ENCODE results near the gene MLLT10. TPM values are rescaled to one million over a fixed set of nuclear protein-coding genes. Genes with fewer than 3 reads are reported as not detected.
"Not testable (repeated sequence)": the region's sequence is repeated elsewhere in the genome, so short reads cannot be mapped to it uniquely, and the experiment has no call there.

MLLT10 gene
- total RNA-seq, 1 donor from 2014 or later, result 49.1 TPM

GRCh38 chr10:21624421-21624820, 90.4 kb downstream of the MLLT10 start:
- intact Hi-C loops (cut with micrococcal nuclease), result not testable (repeated sequence)

GRCh38 chr10:21624951-21625350, 90.9 kb downstream of the MLLT10 start:
- intact Hi-C loops (cut with micrococcal nuclease), result no loop called here

GRCh38 chr10:21625623-21626229, 91.7 kb downstream of the MLLT10 start:
- intact Hi-C loops (cut with micrococcal nuclease), result no loop called here

- intact Hi-C loops (cut with micrococcal nuclease), result no loop called here
These were observed 92.6 kb downstream of the MLLT10 start for GRCh38 chr10:21626457-21627161.

- intact Hi-C loops (cut with micrococcal nuclease), result no loop called here
These were observed 93.3 kb downstream of the MLLT10 start for GRCh38 chr10:21627331-21627730.

- intact Hi-C loops (cut with micrococcal nuclease), result no loop called here
These were observed 94.0 kb downstream of the MLLT10 start for GRCh38 chr10:21628023-21628422.

GRCh38 chr10:21628645-21629044, 94.6 kb downstream of the MLLT10 start:
- intact Hi-C loops (cut with micrococcal nuclease), result not testable (repeated sequence)

GRCh38 chr10:21634599-21635365, 100.8 kb downstream of the MLLT10 start:
- intact Hi-C loops (cut with micrococcal nuclease), result no loop called here

- intact Hi-C loops (cut with micrococcal nuclease), result no loop called here
These were observed 103.8 kb downstream of the MLLT10 start for GRCh38 chr10:21637795-21638194.

GRCh38 chr10:21638681-21639080, 104.6 kb downstream of the MLLT10 start:
- intact Hi-C loops (cut with micrococcal nuclease), result no loop called here

- intact Hi-C loops (cut with micrococcal nuclease), result no loop called here
These were observed 114.0 kb downstream of the MLLT10 start for GRCh38 chr10:21648040-21648439.

- intact Hi-C loops (cut with micrococcal nuclease), result no loop called here
These were observed 115.4 kb downstream of the MLLT10 start for GRCh38 chr10:21649454-21649872.

- intact Hi-C loops (cut with micrococcal nuclease), result no loop called here
These were observed 116.3 kb downstream of the MLLT10 start for GRCh38 chr10:21650353-21650752.

- intact Hi-C loops (cut with micrococcal nuclease), result no loop called here
These were observed 121.2 kb downstream of the MLLT10 start for GRCh38 chr10:21655236-21655635.

- intact Hi-C loops (cut with micrococcal nuclease), result no loop called here
These were observed 121.7 kb downstream of the MLLT10 start for GRCh38 chr10:21655687-21656086.

- intact Hi-C loops (cut with micrococcal nuclease), result no loop called here
These were observed 127.1 kb downstream of the MLLT10 start for GRCh38 chr10:21661087-21661486.

GRCh38 chr10:21661935-21662334, 127.9 kb downstream of the MLLT10 start:
- intact Hi-C loops (cut with micrococcal nuclease), result no loop called here

- intact Hi-C loops (cut with micrococcal nuclease), result no loop called here
These were observed 128.6 kb downstream of the MLLT10 start for GRCh38 chr10:21662635-21663034.

GRCh38 chr10:21668831-21669230, 134.8 kb downstream of the MLLT10 start:
- intact Hi-C loops (cut with micrococcal nuclease), result no loop called here

- intact Hi-C loops (cut with micrococcal nuclease), result no loop called here
These were observed 136.4 kb downstream of the MLLT10 start for GRCh38 chr10:21670391-21670790.

GRCh38 chr10:21673668-21674067, 139.6 kb downstream of the MLLT10 start:
- intact Hi-C loops (cut with micrococcal nuclease), result no loop called here

- intact Hi-C loops (cut with micrococcal nuclease), result loop anchor here (1.0 kb wide), 1 partner anchor 179 kb away; no protein-coding TSS in a partner anchor
These were observed 141.2 kb downstream of the MLLT10 start for GRCh38 chr10:21675157-21675796.
